ENCODE results near the gene DACT3. TPM values are rescaled to one million over a fixed set of nuclear protein-coding genes. Genes with fewer than 3 reads are reported as not detected.

DACT3 gene, protein sequence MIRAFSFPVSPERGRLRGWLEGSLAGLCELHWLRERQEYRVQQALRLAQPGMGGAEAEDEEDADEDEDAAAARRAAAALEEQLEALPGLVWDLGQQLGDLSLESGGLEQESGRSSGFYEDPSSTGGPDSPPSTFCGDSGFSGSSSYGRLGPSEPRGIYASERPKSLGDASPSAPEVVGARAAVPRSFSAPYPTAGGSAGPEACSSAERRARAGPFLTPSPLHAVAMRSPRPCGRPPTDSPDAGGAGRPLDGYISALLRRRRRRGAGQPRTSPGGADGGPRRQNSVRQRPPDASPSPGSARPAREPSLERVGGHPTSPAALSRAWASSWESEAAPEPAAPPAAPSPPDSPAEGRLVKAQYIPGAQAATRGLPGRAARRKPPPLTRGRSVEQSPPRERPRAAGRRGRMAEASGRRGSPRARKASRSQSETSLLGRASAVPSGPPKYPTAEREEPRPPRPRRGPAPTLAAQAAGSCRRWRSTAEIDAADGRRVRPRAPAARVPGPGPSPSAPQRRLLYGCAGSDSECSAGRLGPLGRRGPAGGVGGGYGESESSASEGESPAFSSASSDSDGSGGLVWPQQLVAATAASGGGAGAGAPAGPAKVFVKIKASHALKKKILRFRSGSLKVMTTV
- total RNA-seq (ENCODE audit: unreplicated experiment) = 55.1 TPM
- long read RNA-seq, partial matches to known transcripts = 0 of 2 reads
- long read RNA-seq, other reads (novel, unspliced or antisense) = 2 of 2 reads

DNA sequence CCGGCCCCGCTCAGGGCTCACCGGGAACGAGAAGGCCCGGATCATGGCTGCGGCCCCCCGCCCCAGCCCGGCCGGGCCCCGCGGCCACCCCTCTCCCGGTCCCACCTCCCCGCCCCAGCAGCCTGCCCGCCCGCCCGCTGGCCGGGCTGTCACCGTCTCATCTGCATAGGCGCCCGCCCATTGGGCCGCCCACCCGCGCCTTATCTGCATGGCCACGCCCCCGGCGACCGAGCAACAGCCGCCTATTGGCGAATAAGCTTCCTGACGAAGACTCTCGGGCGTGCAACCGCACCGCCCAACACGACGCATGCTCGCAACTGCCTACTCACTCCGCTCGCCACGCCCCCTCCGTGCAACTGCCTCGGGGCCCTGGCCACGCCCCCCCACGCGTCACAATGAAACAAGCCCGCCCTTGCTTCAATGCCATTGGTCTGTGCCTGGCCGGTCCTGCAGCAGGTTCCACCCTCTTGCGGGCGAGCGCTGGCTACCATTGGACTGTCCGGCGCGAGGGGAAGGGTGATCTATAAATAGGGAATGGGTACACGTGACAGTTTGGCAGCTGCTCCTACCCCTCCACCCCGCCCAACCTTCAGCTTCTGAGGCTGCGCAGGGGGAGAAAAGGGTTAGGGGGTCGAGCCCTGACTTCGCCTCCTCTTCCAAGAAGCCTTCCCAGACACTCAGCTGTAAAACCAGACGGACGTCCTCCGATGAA, at the start of gene DACT3:
Gene DACT3, minus strand, starts transcription at position 163 of the 712 bp plus-strand sequence. Its CDS starts 118 bp downstream, at position 45.
- peak; percentile 100 for DNase-seq
- H3K27me3 Mint-ChIP-seq (ENCODE audit: unreplicated experiment) = no peaks in the 10 kb centered on the region
- H3K9me3 Mint-ChIP-seq (ENCODE audit: unreplicated experiment) = peaks cover 2% of the 10 kb centered on the region
- peaks cover 4% of the 10 kb centered on the region for H3K36me3 Mint-ChIP-seq (ENCODE audit: unreplicated experiment)
- TF ChIP-seq, protein P1, sequence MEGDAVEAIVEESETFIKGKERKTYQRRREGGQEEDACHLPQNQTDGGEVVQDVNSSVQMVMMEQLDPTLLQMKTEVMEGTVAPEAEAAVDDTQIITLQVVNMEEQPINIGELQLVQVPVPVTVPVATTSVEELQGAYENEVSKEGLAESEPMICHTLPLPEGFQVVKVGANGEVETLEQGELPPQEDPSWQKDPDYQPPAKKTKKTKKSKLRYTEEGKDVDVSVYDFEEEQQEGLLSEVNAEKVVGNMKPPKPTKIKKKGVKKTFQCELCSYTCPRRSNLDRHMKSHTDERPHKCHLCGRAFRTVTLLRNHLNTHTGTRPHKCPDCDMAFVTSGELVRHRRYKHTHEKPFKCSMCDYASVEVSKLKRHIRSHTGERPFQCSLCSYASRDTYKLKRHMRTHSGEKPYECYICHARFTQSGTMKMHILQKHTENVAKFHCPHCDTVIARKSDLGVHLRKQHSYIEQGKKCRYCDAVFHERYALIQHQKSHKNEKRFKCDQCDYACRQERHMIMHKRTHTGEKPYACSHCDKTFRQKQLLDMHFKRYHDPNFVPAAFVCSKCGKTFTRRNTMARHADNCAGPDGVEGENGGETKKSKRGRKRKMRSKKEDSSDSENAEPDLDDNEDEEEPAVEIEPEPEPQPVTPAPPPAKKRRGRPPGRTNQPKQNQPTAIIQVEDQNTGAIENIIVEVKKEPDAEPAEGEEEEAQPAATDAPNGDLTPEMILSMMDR (IDR thresholded peaks at IDR 0.05; ENCODE audit: partially characterized antibody, unreplicated experiment) = no peak
- peak within 1 kb of the TSS; percentile 99 for H3K4me3 Mint-ChIP-seq (ENCODE audit: unreplicated experiment)
- peak within 1 kb of the TSS; percentile 99 for H3K27ac Mint-ChIP-seq (ENCODE audit: unreplicated experiment)
- H3K4me1 Mint-ChIP-seq (ENCODE audit: low read depth, unreplicated experiment) = peaks cover 5% of the 10 kb centered on the region

DNA sequence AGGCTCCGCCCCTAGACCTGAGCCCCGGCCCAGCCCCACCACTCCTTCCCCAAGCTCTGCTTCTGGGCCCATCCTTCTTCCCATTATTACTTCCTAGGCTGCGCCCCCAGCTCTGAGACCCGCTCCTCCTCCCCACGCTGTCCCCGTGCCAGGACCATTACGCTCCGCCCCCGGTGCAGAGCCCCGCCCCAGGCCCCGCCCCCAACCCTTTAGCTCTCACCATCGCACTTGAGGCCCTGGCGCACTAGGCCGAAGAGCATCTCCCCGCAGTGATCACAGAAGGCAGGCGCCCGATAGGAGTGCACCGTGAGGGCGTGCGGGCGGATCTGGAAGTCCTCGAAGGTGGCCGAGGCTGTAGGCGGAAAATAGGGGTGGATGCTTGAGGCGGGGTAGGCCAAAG, 49.7 kb upstream of the DACT3 start:
- TF ChIP-seq, protein P1 (IDR thresholded peaks at IDR 0.05; ENCODE audit: partially characterized antibody, unreplicated experiment) = no peak
- Mint-ChIP-seq H3K27me3 (ENCODE audit: unreplicated experiment) (peaks cover 2% of the 10 kb centered on the region), H3K4me3 (ENCODE audit: unreplicated experiment) (no peak overlapping the region), H3K36me3 (ENCODE audit: unreplicated experiment) (no peaks in the 10 kb centered on the region), H3K27ac (ENCODE audit: unreplicated experiment) (no peak overlapping the region), H3K9me3 (ENCODE audit: unreplicated experiment) (peaks cover 5% of the 10 kb centered on the region), H3K4me1 (ENCODE audit: low read depth, unreplicated experiment) (peaks cover 10% of the 10 kb centered on the region)
- no peak for DNase-seq

GRCh38 chr19:46704379-46705076, 43.5 kb upstream of the DACT3 start:
- Mint-ChIP-seq H3K27me3 (ENCODE audit: unreplicated experiment) (no peaks in the 10 kb centered on the region), H3K27ac (ENCODE audit: unreplicated experiment) (no peak overlapping the region), H3K4me3 (ENCODE audit: unreplicated experiment) (no peak overlapping the region), H3K36me3 (ENCODE audit: unreplicated experiment) (no peaks in the 10 kb centered on the region), H3K4me1 (ENCODE audit: low read depth, unreplicated experiment) (no peaks in the 10 kb centered on the region), H3K9me3 (ENCODE audit: unreplicated experiment) (peaks cover 3% of the 10 kb centered on the region)
- peak; percentile 91 for DNase-seq
- TF ChIP-seq, protein P1 (IDR thresholded peaks at IDR 0.05; ENCODE audit: partially characterized antibody, unreplicated experiment) = peak; percentile 98

DNA sequence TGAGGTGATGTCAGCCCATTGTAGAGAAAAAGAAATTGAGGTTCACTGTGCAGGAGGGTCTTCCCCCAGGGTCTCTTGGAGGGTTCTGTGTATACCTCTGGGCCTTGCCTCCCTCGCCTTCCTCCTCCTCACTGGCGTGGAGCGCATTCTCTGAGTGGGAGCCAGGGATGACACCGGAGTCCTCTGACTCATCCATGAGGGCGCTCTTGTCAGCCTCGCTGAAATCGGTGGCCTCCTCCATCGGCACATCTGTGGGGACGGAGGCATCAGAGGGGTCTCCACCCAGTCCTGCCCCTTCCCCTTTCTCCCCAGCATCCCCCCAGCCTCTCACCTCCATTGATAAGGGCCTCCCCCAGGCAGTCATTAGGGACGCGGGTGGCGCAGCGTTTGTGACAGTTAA, 39.7 kb upstream of the DACT3 start:
- H3K27ac Mint-ChIP-seq (ENCODE audit: unreplicated experiment) = no peak overlapping the region
- H3K27me3 Mint-ChIP-seq (ENCODE audit: unreplicated experiment) = peaks cover 2% of the 10 kb centered on the region
- H3K4me1 Mint-ChIP-seq (ENCODE audit: low read depth, unreplicated experiment) = no peaks in the 10 kb centered on the region
- TF ChIP-seq, protein P1 (IDR thresholded peaks at IDR 0.05; ENCODE audit: partially characterized antibody, unreplicated experiment) = no peak
- peaks cover 1% of the 10 kb centered on the region for H3K9me3 Mint-ChIP-seq (ENCODE audit: unreplicated experiment)
- no peak overlapping the region for H3K4me3 Mint-ChIP-seq (ENCODE audit: unreplicated experiment)
- no peak for DNase-seq
- no peaks in the 10 kb centered on the region for H3K36me3 Mint-ChIP-seq (ENCODE audit: unreplicated experiment)

All from glutamatergic neuron (in vitro differentiated cells).